AG04450 (cell line): ENCODE results near the gene SAMD4A. TPM values are rescaled to one million over a fixed set of nuclear protein-coding genes. Genes with fewer than 3 reads are reported as not detected.

Source experiments
- CTCF ChIA-PET: fragments of 300-600, 350-600 bp; formaldehyde crosslinking; extraction: SDS; loops from one replicate; lab custom pipeline; 2022; ENCODE audit warnings: antibody characterized with exemption, inconsistent platforms; lab: Charles Lee
- POLR2A ChIA-PET: fragments of 350-600 bp; formaldehyde crosslinking; extraction: SDS; loops from one replicate; lab custom pipeline; 2021; ENCODE audit warnings: antibody characterized with exemption, inconsistent platforms; lab: Yijun Ruan, JAX
- DNase-seq: peaks from one replicate; pipeline ENCODE4 v3.0.0-alpha.2; 2011; ENCODE audit warnings: low read depth, low spot score
- H3K27ac ChIP-seq: one replicate; pipeline ENCODE4 v1.5.1; 2012; ENCODE audit warnings: low read depth, low read length, control low read depth
- H3K27me3 ChIP-seq: one replicate; pipeline ENCODE4 v1.6.0; 2012; ENCODE audit warnings: low read length; ENCODE audit not compliant: control insufficient read depth, insufficient read depth
- H3K4me3 ChIP-seq: 2 replicates; pipeline ENCODE4 v1.5.1; 2011; ENCODE audit warnings: mild to moderate bottlenecking, low read depth, low read length, control low read depth
- H3K9me3 ChIP-seq: 2 replicates; pipeline ENCODE4 v1.5.1; 2012; ENCODE audit warnings: low read length; ENCODE audit not compliant: control insufficient read depth, insufficient read depth
- CTCF ChIP-seq: IDR thresholded peaks from 2 replicates; pipeline ENCODE4 v1.5.1; 2011; ENCODE audit warnings: low read depth, low read length, control low read depth, inconsistent platforms
- polyA plus RNA-seq: library from polyadenylated mRNA; depleted of rRNA; stranded (reverse); fragments of >200 nt; gene quantifications from 2 replicates; pipeline ENCODE4 v1.2.3, GENCODE V29; 2011

Gene SAMD4A
- polyA plus RNA-seq, 1 experiment, result 12.7 TPM

DNA sequence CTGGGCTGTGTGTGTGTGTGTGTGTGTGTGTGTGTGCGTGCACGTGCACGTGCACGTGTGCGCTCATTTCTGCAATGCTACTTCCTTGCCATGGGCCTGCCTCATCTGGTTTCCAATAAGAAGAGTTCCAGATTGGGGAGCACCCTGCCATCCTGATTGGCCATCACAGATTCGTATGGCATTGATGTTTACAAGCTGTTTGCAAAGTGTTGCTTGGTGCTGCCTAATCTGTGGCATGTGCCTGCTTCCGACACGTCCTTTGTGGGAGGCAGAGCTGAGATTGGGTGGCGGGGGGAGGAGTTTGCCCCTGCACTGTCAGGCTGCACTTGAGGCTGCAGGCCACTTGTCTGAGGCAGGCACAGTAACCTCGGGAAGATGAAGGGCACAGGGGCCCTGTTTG is 39.2 kb downstream of the SAMD4A start:
- Histone ChIP-seq H3K27me3 (no peaks in the 10 kb centered on the region), H3K27ac (no peak overlapping the region), H3K4me3 (no peak overlapping the region), H3K9me3 (no peaks in the 10 kb centered on the region; the same call in 1 of the 2 replicates)
- no peak for TF ChIP-seq CTCF
- DNase-seq, result no peak
- ChIA-PET CTCF (interaction anchor here (0.5 to 1.3 kb wide), 2 partner anchors 24 to 37 kb away, joined by 3 read pairs; no protein-coding TSS in a partner anchor), POLR2A (no interaction called here)

DNA sequence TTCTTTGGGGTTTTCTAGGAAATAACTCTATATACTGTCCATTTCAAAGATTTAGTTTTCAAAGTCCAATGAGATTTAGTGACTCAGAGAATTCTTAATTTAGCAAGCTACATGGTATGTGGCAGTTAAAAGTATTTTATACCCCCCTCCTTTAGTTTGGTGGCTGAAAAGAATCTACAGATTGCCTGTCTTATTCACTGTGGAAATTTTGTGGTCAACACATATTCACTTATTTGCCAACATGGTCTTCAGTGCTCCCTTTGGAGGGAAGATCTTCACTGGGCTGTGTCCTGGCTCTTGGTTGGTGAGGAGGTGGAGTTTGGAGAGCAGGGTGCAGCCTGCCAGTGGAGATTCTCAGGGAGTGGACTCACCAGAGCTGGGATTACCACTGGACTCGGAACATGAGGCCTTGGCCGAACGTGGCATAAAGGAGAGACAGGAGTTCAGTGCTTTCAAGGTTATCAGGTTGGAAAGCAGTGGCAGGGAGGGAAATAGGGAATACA is 39.8 kb downstream of the SAMD4A start:
- Histone ChIP-seq H3K9me3 (no peaks in the 10 kb centered on the region; the same call in 1 of the 2 replicates), H3K4me3 (no peak overlapping the region), H3K27ac (peak overlapping the region; percentile 75), H3K27me3 (no peaks in the 10 kb centered on the region)
- TF ChIP-seq CTCF, result no peak
- no peak for DNase-seq
- ChIA-PET POLR2A (interaction anchor here (0.9 kb wide), 1 partner anchor 77 kb away, joined by 3 read pairs; no protein-coding TSS in a partner anchor), CTCF (interaction anchor here (1.3 kb wide), 1 partner anchor 36 kb away, joined by 3 read pairs; no protein-coding TSS in a partner anchor)

DNA sequence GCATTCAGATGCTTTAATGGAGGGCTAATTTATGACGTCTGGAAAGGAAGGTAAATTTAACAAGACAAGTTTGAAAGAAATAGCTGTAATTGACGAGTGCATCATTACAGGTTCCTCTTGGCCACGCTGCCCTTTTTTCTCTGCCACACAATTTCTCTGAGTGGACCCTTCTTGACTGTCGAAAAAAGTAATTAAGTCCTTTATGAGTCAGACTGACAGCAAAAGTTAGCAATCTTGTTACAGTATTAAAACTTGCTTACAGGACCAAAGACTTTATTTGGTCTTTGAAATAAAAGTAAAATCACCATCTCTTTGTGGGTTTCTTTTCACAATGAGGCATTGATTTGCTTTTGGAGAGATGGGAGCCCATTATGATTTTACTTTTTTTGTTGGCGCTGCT is 42.6 kb downstream of the SAMD4A start:
- H3K4me3 ChIP-seq, result no peak overlapping the region
- H3K27me3 ChIP-seq, result no peaks in the 10 kb centered on the region
- no peak for DNase-seq
- H3K27ac ChIP-seq, result no peak overlapping the region
- CTCF ChIA-PET, result interaction anchor here (1.1 kb wide), 1 partner anchor 34 kb away, joined by 6 read pairs; no protein-coding TSS in a partner anchor
- no peaks in the 10 kb centered on the region; the same call in 1 of the 2 replicates for H3K9me3 ChIP-seq
- TF ChIP-seq CTCF, result no peak
- POLR2A ChIA-PET, result interaction anchor here (1.0 to 1.4 kb wide), 2 partner anchors 16 to 163 kb away, joined by 4 to 9 read pairs; no protein-coding TSS in a partner anchor

DNA sequence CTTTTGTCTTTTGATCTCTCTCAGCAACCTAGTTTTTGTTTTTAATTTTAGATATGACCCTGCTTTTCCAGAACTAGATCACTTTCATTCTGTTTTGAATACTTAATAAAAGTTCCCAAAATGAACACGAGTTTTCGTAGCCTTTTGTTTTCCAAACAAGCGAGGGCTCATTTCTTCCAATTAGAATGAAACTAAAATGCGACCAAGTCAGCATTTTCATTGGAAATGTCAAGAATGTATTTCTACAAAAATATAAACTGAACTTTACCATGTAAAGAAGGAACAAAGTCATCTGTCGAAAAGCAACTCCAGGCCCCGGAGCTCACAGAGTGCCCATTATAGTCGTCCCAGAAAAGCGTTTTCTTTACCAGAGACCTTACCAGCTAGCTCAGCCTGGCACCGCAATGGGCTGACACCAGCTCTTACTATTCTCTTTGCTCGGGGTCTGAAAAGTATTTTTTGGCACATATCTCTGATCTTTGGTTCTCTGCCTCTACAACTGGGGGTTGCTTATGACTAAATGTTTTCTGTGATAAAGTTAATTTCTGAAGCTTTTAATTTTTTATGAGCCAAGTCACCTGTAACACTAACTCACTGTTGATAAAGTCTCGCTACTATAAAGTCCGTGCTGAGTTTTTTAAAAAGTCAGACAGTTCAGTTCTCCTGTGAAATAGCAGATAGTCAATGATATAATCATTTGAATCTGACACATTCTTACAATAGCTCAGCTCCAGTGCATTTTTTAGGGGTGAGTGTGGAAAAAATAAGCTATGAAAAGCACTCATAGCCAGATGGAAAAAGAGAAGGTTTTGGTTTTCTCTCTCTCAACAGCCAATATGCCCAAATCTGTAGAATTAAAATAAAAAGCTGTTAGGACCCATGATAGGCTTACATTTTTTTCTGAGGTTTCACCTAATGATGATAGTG is 43.4 kb downstream of the SAMD4A start:
- no peak for DNase-seq
- Histone ChIP-seq H3K4me3 (no peak overlapping the region), H3K9me3 (no peaks in the 10 kb centered on the region; the same call in 1 of the 2 replicates), H3K27ac (peak overlapping the region; percentile 68), H3K27me3 (no peaks in the 10 kb centered on the region)
- CTCF ChIA-PET, result interaction anchor here (0.6 to 1.1 kb wide), 3 partner anchors 33 to 46 kb away, joined by 3 to 7 read pairs (median 6); no protein-coding TSS in a partner anchor
- POLR2A ChIA-PET, result interaction anchor here (0.6 to 1.4 kb wide), 7 partner anchors 10 to 163 kb away, joined by 3 to 9 read pairs (median 4); partner anchors contain the start of gene SAMD4A
- no peak for TF ChIP-seq CTCF
